ENCODE data around the gene CCDC8.
A peak's percentile ranks its signal among the peaks of the same experiment; 100 is the strongest.
"Not testable (repeated sequence)": the region's sequence is repeated elsewhere in the genome, so short reads cannot be mapped to it uniquely, and the experiment has no call there.

Gene CCDC8

GRCh38 chr19:46376241-46377153 lies 36.9 kb downstream of the CCDC8 start:
- no peak for DNase-seq

- not testable (repeated sequence) for DNase-seq
These were observed 37.8 kb downstream of the CCDC8 start for GRCh38 chr19:46375476-46376067.

GRCh38 chr19:46374536-46375475 lies 38.6 kb downstream of the CCDC8 start:
- no peak for DNase-seq

GRCh38 chr19:46373491-46374359 lies 39.6 kb downstream of the CCDC8 start:
- DNase-seq, result peak; percentile 68

- peak; percentile 4 for DNase-seq
These were observed 40.4 kb downstream of the CCDC8 start for GRCh38 chr19:46372901-46373490.

- DNase-seq, result no peak
These were observed 41.9 kb downstream of the CCDC8 start for GRCh38 chr19:46371371-46371901.

GRCh38 chr19:46369817-46370216 lies 43.5 kb downstream of the CCDC8 start:
- no peak for DNase-seq

- DNase-seq, result no peak
These were observed 45.2 kb downstream of the CCDC8 start for GRCh38 chr19:46368116-46368515.

GRCh38 chr19:46367426-46367825 lies 45.9 kb downstream of the CCDC8 start:
- no peak for DNase-seq

GRCh38 chr19:46366620-46367292 lies 46.6 kb downstream of the CCDC8 start:
- DNase-seq, result no peak

- no peak for DNase-seq
These were observed 47.8 kb downstream of the CCDC8 start for GRCh38 chr19:46365561-46365960.

GRCh38 chr19:46364359-46364758 lies 49.0 kb downstream of the CCDC8 start:
- DNase-seq, result no peak

- no peak for DNase-seq
These were observed 51.4 kb downstream of the CCDC8 start for GRCh38 chr19:46361915-46362314.
